GM19468 (cell line): ENCODE results near the gene SPART.
"Not testable (repeated sequence)": the region's sequence is repeated elsewhere in the genome, so short reads cannot be mapped to it uniquely, and the experiment has no call there.

Experiments used
- ATAC-seq: cut with Tn5 transposase; IDR thresholded peaks from one replicate; pipeline ENCODE4 v1.9.1; 2021; ENCODE audit warnings: mild to moderate bottlenecking, moderate library complexity, moderate number of reproducible peaks; ENCODE audit not compliant: unreplicated experiment; ENCODE audit errors: extremely low read depth

Gene SPART

GRCh38 chr13:36323951-36324566, 22.1 kb downstream of the SPART start:
- ATAC-seq = no peak

- no peak for ATAC-seq
These were observed 22.8 kb downstream of the SPART start for GRCh38 chr13:36323408-36323807.

GRCh38 chr13:36319793-36320192, 26.4 kb downstream of the SPART start:
- ATAC-seq = not testable (repeated sequence)

- no peak for ATAC-seq
These were observed 32.9 kb downstream of the SPART start for GRCh38 chr13:36313047-36313969.

GRCh38 chr13:36310417-36311108, 35.6 kb downstream of the SPART start:
- ATAC-seq = no peak

GRCh38 chr13:36302289-36302688, 43.9 kb downstream of the SPART start:
- ATAC-seq = no peak

- ATAC-seq = not testable (repeated sequence)
These were observed 46.7 kb downstream of the SPART start for GRCh38 chr13:36299469-36299868.

- no peak for ATAC-seq
These were observed 47.6 kb downstream of the SPART start for GRCh38 chr13:36298535-36299068.

- ATAC-seq = no peak
These were observed 48.5 kb downstream of the SPART start, which contains the start of gene CCDC169 for GRCh38 chr13:36297366-36298338. Gene CCDC169, minus strand, starts transcription at chr13:36297814. Its CDS starts 95 bp downstream, at chr13:36297719.

GRCh38 chr13:36294096-36294495, 52.1 kb downstream of the SPART start:
- ATAC-seq = no peak

GRCh38 chr13:36293497-36293896, 52.7 kb downstream of the SPART start:
- no peak for ATAC-seq

GRCh38 chr13:36288794-36289391, 57.3 kb downstream of the SPART start:
- no peak for ATAC-seq

- no peak for ATAC-seq
These were observed 60.2 kb downstream of the SPART start for GRCh38 chr13:36286006-36286405.

- peak; percentile 32 for ATAC-seq
These were observed 63.3 kb downstream of the SPART start for GRCh38 chr13:36282821-36283432.

GRCh38 chr13:36275190-36276002, 70.8 kb downstream of the SPART start:
- no peak for ATAC-seq

GRCh38 chr13:36273431-36273830, 72.8 kb downstream of the SPART start:
- ATAC-seq = no peak

GRCh38 chr13:36261976-36262375, 84.2 kb downstream of the SPART start:
- no peak for ATAC-seq

GRCh38 chr13:36261011-36261410, 85.2 kb downstream of the SPART start:
- no peak for ATAC-seq
